Peyer's patch (tissue), 4 donors: ENCODE measurements around the gene SLC34A1. TPM values are rescaled to one million over a fixed set of nuclear protein-coding genes. Genes with fewer than 3 reads are reported as not detected.

Experiments used
- DNase-seq, 3 donors: peaks; one replicate each; pipeline ENCODE4 v3.0.0-alpha.2; 2017 to 2019
- H3K27ac ChIP-seq, 4 donors: fragments of 200-600 bp; sonication (generic); one replicate each; pipeline ENCODE4 v1.5.1; 2016 to 2019
- H3K27me3 ChIP-seq, 2 donors: fragments of 200-600 bp; sonication (generic); one replicate each; pipeline ENCODE4 v1.5.1; 2019
- H3K36me3 ChIP-seq, 3 donors: fragments of 200-600 bp; sonication (generic); one replicate each; pipeline ENCODE4 v1.5.1; 2016 to 2019
- H3K4me1 ChIP-seq, 4 donors: fragments of 200-600 bp; sonication (generic); one replicate each; pipeline ENCODE4 v1.5.1; 2016 to 2019
- H3K4me3 ChIP-seq, 4 donors: fragments of 200-600 bp; sonication (generic); 1 replicate in 3 of 4; 2 replicates in 1 of 4; pipeline ENCODE4 v1.5.1; 2016 to 2019; ENCODE audit warnings: mild to moderate bottlenecking in 1 of 4
- H3K9me3 ChIP-seq, 4 donors: fragments of 200-600 bp; sonication (generic); one replicate each; pipeline ENCODE4 v1.5.1; 2016 to 2019; ENCODE audit warnings: mild to moderate bottlenecking in 1 of 4
- CTCF ChIP-seq, 6 experiments: fragments of 450-650 bp in 4 of 6; fragments of 200-600 bp in 2 of 6; sonication (generic) in 1 of 6; IDR thresholded peaks; one replicate each; pipeline ENCODE4 v1.5.1; 2017 to 2019; ENCODE audit warnings: antibody characterized with exemption in 6 of 6, mild to moderate bottlenecking in 3 of 6, moderate library complexity in 1 of 6
- POLR2A ChIP-seq, 2 donors: fragments of 450-650 bp; IDR thresholded peaks; one replicate each; pipeline ENCODE4 v1.5.1; 2017; ENCODE audit warnings: antibody characterized with exemption in 2 of 2, mild to moderate bottlenecking in 2 of 2, moderate library complexity in 2 of 2
- total RNA-seq, 4 donors: library from RNA; depleted of rRNA; stranded (reverse); fragments of >200 nt; gene quantifications; one replicate each; pipeline ENCODE4 v1.1.0, GENCODE V29; 2016

The SLC34A1 gene
- total RNA-seq, 4 donors from 2014 or later = 0.35 TPM; not detected in 3

DNA sequence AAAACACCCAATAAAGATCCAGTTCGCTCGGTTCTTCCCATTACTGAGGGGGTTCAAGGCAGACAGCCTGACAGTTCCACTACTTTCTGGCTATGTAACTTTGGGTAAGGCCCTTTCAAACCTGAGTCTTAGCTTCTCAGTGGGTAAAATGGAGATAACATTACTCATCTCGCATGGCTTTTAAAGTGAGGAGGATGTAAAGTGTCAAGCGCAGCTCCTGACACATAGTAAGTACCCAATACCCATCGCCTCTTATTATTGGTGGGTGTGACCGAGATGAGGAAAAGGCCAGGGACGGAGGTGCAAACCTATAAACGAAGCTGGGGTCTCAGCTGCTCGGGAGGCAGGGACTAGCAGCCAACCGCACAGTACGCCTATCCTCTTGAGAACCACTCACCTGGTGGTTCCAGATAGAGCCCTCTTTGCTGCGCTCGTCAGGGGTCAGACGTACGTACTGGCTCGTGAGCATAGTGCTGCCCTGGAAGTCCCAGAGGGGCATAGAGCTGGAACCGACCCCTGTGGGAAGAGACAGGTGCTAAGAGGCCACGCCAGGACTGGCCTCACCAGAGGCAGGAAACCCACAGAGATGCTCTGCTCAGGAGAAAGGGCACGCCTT is 33.4 kb upstream of the SLC34A1 start:
- Histone ChIP-seq H3K36me3 (peaks cover 0 to 28% (median 0%) of the 10 kb centered on the region in 3 donors), H3K4me3 (peak overlapping the region; percentile 65 to 88 (median 80)), H3K27me3 (no peaks in the 10 kb centered on the region), H3K27ac (peak overlapping the region; percentile 91 to 95 (median 94)), H3K9me3 (no peaks in the 10 kb centered on the region), H3K4me1 (peaks cover 4 to 22% (median 13%) of the 10 kb centered on the region in 4 donors)
- TF ChIP-seq POLR2A (IDR thresholded peaks at IDR 0.05) (no peak), CTCF (IDR thresholded peaks at IDR 0.05) (no peak)
- no peak for DNase-seq

GRCh38 chr5:177351392-177352329 is 32.6 kb upstream of the SLC34A1 start, which contains the start of gene LMAN2:
Gene LMAN2, minus strand, starts transcription at chr5:177351668. Its CDS starts 21 bp downstream, at chr5:177351647.
- peak within 1 kb of the TSS; percentile 91 to 95 (median 94) for H3K27ac ChIP-seq
- peak; percentile 91 to 97 (median 93) for DNase-seq
- H3K27me3 ChIP-seq = no peaks in the 10 kb centered on the region
- H3K4me1 ChIP-seq = peaks cover 4 to 25% (median 13%) of the 10 kb centered on the region in 4 donors
- no peak for TF ChIP-seq CTCF (IDR thresholded peaks at IDR 0.05)
- peak; percentile 59 to 72 for TF ChIP-seq POLR2A (IDR thresholded peaks at IDR 0.05)
- H3K9me3 ChIP-seq = no peaks in the 10 kb centered on the region
- peaks cover 0 to 23% (median 0%) of the 10 kb centered on the region in 3 donors for H3K36me3 ChIP-seq
- H3K4me3 ChIP-seq = peak within 1 kb of the TSS; percentile 65 to 88 (median 80)

- Histone ChIP-seq H3K4me1 (peaks cover 4 to 38% (median 20%) of the 10 kb centered on the region in 4 donors), H3K27me3 (no peaks in the 10 kb centered on the region), H3K36me3 (peaks cover 0 to 9% (median 0%) of the 10 kb centered on the region in 3 donors), H3K9me3 (no peaks in the 10 kb centered on the region), H3K4me3 (no peak overlapping the region), H3K27ac (no peak overlapping the region)
- TF ChIP-seq CTCF (IDR thresholded peaks at IDR 0.05) = no peak
- TF ChIP-seq POLR2A (IDR thresholded peaks at IDR 0.05) = no peak
- DNase-seq = no peak
Measured at GRCh38 chr5:177353093-177353492, 31.1 kb upstream of the SLC34A1 start.

DNA sequence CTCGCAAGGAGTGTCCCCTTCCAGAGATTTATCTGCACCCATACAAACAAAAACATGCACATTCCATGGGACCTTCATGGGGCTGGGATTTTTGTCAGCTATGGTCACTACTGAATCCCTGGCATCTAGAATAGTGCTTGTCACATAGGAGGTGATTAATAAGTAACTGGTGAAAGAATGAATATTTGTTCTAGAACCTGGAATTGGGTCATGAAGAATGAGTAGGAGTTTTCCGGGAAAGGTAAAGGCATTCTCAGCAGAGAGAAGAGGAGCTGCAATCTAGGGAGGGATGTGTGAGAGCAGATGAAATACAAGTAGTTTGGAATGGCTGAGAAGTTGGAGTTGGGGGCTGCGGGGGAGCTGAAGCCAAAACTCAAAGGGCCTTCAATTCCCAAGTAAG is 30.0 kb upstream of the SLC34A1 start:
- Histone ChIP-seq H3K4me1 (peaks cover 4 to 44% (median 20%) of the 10 kb centered on the region in 4 donors), H3K4me3 (no peak overlapping the region)
- TF ChIP-seq POLR2A (IDR thresholded peaks at IDR 0.05) (no peak), CTCF (IDR thresholded peaks at IDR 0.05) (no peak)

DNA sequence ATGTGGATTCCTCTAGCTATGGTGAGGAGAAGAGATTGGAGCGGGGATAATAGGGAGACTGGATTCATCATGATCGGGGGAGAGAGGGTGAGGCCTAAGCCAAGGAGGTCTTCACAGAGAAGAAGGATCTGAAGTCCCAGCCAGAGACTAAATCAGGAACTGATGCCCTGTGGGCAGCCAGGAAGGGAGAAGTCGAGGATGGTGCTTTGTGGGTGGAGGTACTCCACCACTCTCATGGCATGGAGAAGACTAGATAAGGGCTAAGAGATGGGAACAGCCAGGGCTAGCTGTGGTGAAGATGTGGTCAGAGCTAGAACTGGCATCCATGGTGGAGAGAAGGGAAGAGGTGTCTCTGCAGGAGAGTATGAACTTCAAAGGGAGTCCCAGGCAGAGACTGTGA is 29.5 kb upstream of the SLC34A1 start:
- Histone ChIP-seq H3K9me3 (no peaks in the 10 kb centered on the region), H3K36me3 (peaks cover 0 to under 1% (median 0%) of the 10 kb centered on the region in 3 donors), H3K27me3 (no peaks in the 10 kb centered on the region), H3K4me1 (peaks cover 3 to 43% (median 19%) of the 10 kb centered on the region in 4 donors), H3K27ac (no peak overlapping the region), H3K4me3 (no peak overlapping the region)
- TF ChIP-seq CTCF (IDR thresholded peaks at IDR 0.05) = no peak
- no peak for TF ChIP-seq POLR2A (IDR thresholded peaks at IDR 0.05)
- no peak for DNase-seq

More for the DNA sequence above, 30.0 kb upstream of the SLC34A1 start:
- Histone ChIP-seq H3K27me3 (no peaks in the 10 kb centered on the region), H3K27ac (no peak overlapping the region), H3K9me3 (no peaks in the 10 kb centered on the region), H3K36me3 (peaks cover 0 to 5% (median 0%) of the 10 kb centered on the region in 3 donors)
- DNase-seq = no peak
